ENCODE data around the gene SIRT2.
"Not testable (repeated sequence)": the region's sequence is repeated elsewhere in the genome, so short reads cannot be mapped to it uniquely, and the experiment has no call there.

The SIRT2 gene

GRCh38 chr19:38899447-38900201 is at the start of gene SIRT2, which contains the start of gene NFKBIB:
TSS of gene SIRT2 (minus strand) at chr19:38899618. CDS start at chr19:38899521, 97 bp downstream.
TSS of gene NFKBIB (plus strand) at chr19:38899969. CDS start at chr19:38900033, 64 bp downstream.
- peak; percentile 100 for DNase-seq

GRCh38 chr19:38946229-38947010 is 47.0 kb upstream of the SIRT2 start:
- DNase-seq: no peak

GRCh38 chr19:38945562-38946228 is 46.3 kb upstream of the SIRT2 start:
- DNase-seq: no peak

- no peak for DNase-seq
Measured at GRCh38 chr19:38944981-38945506, 45.6 kb upstream of the SIRT2 start.

GRCh38 chr19:38942471-38943181 is 43.2 kb upstream of the SIRT2 start:
- DNase-seq: no peak

GRCh38 chr19:38941979-38942378 is 42.6 kb upstream of the SIRT2 start:
- no peak for DNase-seq

- DNase-seq: not testable (repeated sequence)
Measured at GRCh38 chr19:38941466-38941865, 42.0 kb upstream of the SIRT2 start.

GRCh38 chr19:38939957-38940356 is 40.5 kb upstream of the SIRT2 start:
- DNase-seq: no peak

- DNase-seq: no peak
Measured at GRCh38 chr19:38933544-38933943, 34.1 kb upstream of the SIRT2 start.

- peak; percentile 54 for DNase-seq
Measured at GRCh38 chr19:38932425-38933179, 33.2 kb upstream of the SIRT2 start.

GRCh38 chr19:38931521-38931793 is 32.0 kb upstream of the SIRT2 start:
- no peak for DNase-seq

- peak; percentile 100 for DNase-seq
Measured at GRCh38 chr19:38930776-38931520, 31.5 kb upstream of the SIRT2 start, which contains the start of gene MRPS12. TSS of gene MRPS12 (plus strand) at chr19:38930944. CDS start at chr19:38931295, 351 bp downstream.

GRCh38 chr19:38929929-38930775 is 30.7 kb upstream of the SIRT2 start, which contains the start of gene SARS2:
TSS of gene SARS2 (minus strand) at chr19:38930763. CDS start at chr19:38930736, 27 bp downstream.
- peak; percentile 99 for DNase-seq

GRCh38 chr19:38928391-38929001 is 29.1 kb upstream of the SIRT2 start:
- no peak for DNase-seq

- no peak for DNase-seq
Measured at GRCh38 chr19:38924388-38924787, 25.0 kb upstream of the SIRT2 start.

GRCh38 chr19:38922482-38922881 is 23.1 kb upstream of the SIRT2 start:
- no peak for DNase-seq

GRCh38 chr19:38921420-38922274 is 22.2 kb upstream of the SIRT2 start:
- no peak for DNase-seq

GRCh38 chr19:38920602-38921419 is 21.4 kb upstream of the SIRT2 start:
- DNase-seq: no peak
